Measurements from ENCODE around the gene ARMH2.

DNA sequence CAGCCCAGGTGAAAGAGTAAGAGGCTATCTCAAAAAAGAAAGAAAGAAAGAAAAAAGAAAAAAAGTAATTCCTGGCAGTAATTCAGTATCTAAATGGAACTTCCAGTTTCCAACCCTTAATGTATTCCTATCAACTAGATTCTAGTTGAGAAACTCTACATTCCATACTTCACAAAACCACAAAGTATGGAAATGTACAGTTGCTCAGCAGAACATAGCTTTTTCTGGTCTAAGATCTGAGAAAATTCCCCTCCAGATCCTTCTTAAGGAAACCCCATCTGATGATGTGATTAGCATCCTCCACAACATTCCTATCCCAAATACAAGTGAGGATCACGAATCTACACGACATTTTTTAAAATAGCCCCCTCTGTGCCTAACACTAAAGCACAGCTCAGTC lies 3.6 kb downstream of the ARMH2 start:
- TF ChIP-seq, protein P1, sequence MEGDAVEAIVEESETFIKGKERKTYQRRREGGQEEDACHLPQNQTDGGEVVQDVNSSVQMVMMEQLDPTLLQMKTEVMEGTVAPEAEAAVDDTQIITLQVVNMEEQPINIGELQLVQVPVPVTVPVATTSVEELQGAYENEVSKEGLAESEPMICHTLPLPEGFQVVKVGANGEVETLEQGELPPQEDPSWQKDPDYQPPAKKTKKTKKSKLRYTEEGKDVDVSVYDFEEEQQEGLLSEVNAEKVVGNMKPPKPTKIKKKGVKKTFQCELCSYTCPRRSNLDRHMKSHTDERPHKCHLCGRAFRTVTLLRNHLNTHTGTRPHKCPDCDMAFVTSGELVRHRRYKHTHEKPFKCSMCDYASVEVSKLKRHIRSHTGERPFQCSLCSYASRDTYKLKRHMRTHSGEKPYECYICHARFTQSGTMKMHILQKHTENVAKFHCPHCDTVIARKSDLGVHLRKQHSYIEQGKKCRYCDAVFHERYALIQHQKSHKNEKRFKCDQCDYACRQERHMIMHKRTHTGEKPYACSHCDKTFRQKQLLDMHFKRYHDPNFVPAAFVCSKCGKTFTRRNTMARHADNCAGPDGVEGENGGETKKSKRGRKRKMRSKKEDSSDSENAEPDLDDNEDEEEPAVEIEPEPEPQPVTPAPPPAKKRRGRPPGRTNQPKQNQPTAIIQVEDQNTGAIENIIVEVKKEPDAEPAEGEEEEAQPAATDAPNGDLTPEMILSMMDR (IDR thresholded peaks at IDR 0.05) = no peak
- no peak for TF ChIP-seq EZH2 (IDR thresholded peaks at IDR 0.05; ENCODE audit: borderline replicate concordance, insufficient read depth, low read depth, low read length, poor library complexity, severe bottlenecking)
